AG09319 (cell line): ENCODE measurements around the gene NFATC2.

Experiments
- DNase-seq: peaks from one replicate; pipeline ENCODE4 v3.0.0-alpha.2; 2010; ENCODE audit warnings: low read depth; ENCODE audit errors: extremely low read depth
- CTCF ChIP-seq: IDR thresholded peaks from 2 replicates; pipeline ENCODE4 v1.5.1; 2011; ENCODE audit warnings: low read depth, mild to moderate bottlenecking, inconsistent platforms, low read length, moderate library complexity

The NFATC2 gene

GRCh38 chr20:51531141-51531710 lies 11.3 kb downstream of the NFATC2 start:
- TF ChIP-seq CTCF = no peak
- DNase-seq = no peak

- TF ChIP-seq CTCF = no peak
- no peak for DNase-seq
Measured at GRCh38 chr20:51529758-51530157, 12.8 kb downstream of the NFATC2 start.

- TF ChIP-seq CTCF = no peak
- no peak for DNase-seq
Measured at GRCh38 chr20:51529081-51529681, 13.3 kb downstream of the NFATC2 start.

- no peak for DNase-seq
- TF ChIP-seq CTCF = no peak
Measured at GRCh38 chr20:51528263-51529027, 14.1 kb downstream of the NFATC2 start.

GRCh38 chr20:51526754-51527153 lies 15.8 kb downstream of the NFATC2 start:
- TF ChIP-seq CTCF = no peak
- DNase-seq = no peak

GRCh38 chr20:51526106-51526470 lies 16.4 kb downstream of the NFATC2 start:
- DNase-seq = no peak
- no peak for TF ChIP-seq CTCF

- no peak for DNase-seq
- TF ChIP-seq CTCF = no peak
Measured at GRCh38 chr20:51525241-51526105, 17.0 kb downstream of the NFATC2 start.
